ENCODE data around the gene PRSS35.

Gene PRSS35

GRCh38 chr6:83470001-83470400 lies 42.3 kb upstream of the PRSS35 start:
- no peak overlapping the region for H3K27ac ChIP-seq

GRCh38 chr6:83470587-83470986 lies 41.7 kb upstream of the PRSS35 start:
- DNase-seq, result no peak
- intact Hi-C loops (cut with DNase I; ENCODE audit: low total_unique reads), result no loop called here
- Histone ChIP-seq H3K4me3 (no peak overlapping the region), H3K4me1 (no peaks in the 10 kb centered on the region), H3K9me3 (no peaks in the 10 kb centered on the region), H3K27ac (no peak overlapping the region), H3K36me3 (no peaks in the 10 kb centered on the region), H3K27me3 (no peaks in the 10 kb centered on the region)
- no peak for TF ChIP-seq CTCF (IDR thresholded peaks at IDR 0.05)

More at GRCh38 chr6:83470001-83470400, 42.3 kb upstream of the PRSS35 start:
- no peak for TF ChIP-seq CTCF (IDR thresholded peaks at IDR 0.05)
- no peaks in the 10 kb centered on the region for H3K4me1 ChIP-seq
- no peak overlapping the region for H3K4me3 ChIP-seq
- H3K9me3 ChIP-seq, result no peaks in the 10 kb centered on the region
- H3K36me3 ChIP-seq, result no peaks in the 10 kb centered on the region
- no peaks in the 10 kb centered on the region for H3K27me3 ChIP-seq
- DNase-seq, result peak in 1 of 2 donors; percentile 27
- intact Hi-C loops (cut with DNase I; ENCODE audit: low total_unique reads), result no loop called here

GRCh38 chr6:83472767-83473166 lies 39.6 kb upstream of the PRSS35 start:
- H3K27me3 ChIP-seq, result no peaks in the 10 kb centered on the region
- H3K4me3 ChIP-seq, result no peak overlapping the region
- DNase-seq, result no peak
- H3K36me3 ChIP-seq, result no peaks in the 10 kb centered on the region
- no peaks in the 10 kb centered on the region for H3K9me3 ChIP-seq
- TF ChIP-seq CTCF (IDR thresholded peaks at IDR 0.05), result no peak
- intact Hi-C loops (cut with DNase I; ENCODE audit: low total_unique reads), result no loop called here
- H3K4me1 ChIP-seq, result no peaks in the 10 kb centered on the region
- H3K27ac ChIP-seq, result no peak overlapping the region

- intact Hi-C loops (cut with DNase I; ENCODE audit: low total_unique reads), result no loop called here
These were observed 38.0 kb upstream of the PRSS35 start for GRCh38 chr6:83474309-83474708.

GRCh38 chr6:83476971-83477370 lies 35.4 kb upstream of the PRSS35 start:
- Histone ChIP-seq H3K27me3 (no peaks in the 10 kb centered on the region), H3K36me3 (no peaks in the 10 kb centered on the region), H3K4me3 (no peak overlapping the region), H3K9me3 (no peaks in the 10 kb centered on the region), H3K27ac (no peak overlapping the region), H3K4me1 (no peaks in the 10 kb centered on the region)
- TF ChIP-seq CTCF (IDR thresholded peaks at IDR 0.05), result no peak
- no peak for DNase-seq
- intact Hi-C loops (cut with DNase I; ENCODE audit: low total_unique reads), result no loop called here

More at GRCh38 chr6:83474309-83474708, 38.0 kb upstream of the PRSS35 start:
- Histone ChIP-seq H3K9me3 (no peaks in the 10 kb centered on the region), H3K4me1 (no peaks in the 10 kb centered on the region), H3K27ac (no peak overlapping the region), H3K27me3 (no peaks in the 10 kb centered on the region), H3K4me3 (no peak overlapping the region), H3K36me3 (no peaks in the 10 kb centered on the region)
- no peak for DNase-seq
- TF ChIP-seq CTCF (IDR thresholded peaks at IDR 0.05), result no peak

GRCh38 chr6:83479389-83479788 lies 32.9 kb upstream of the PRSS35 start:
- intact Hi-C loops (cut with DNase I; ENCODE audit: low total_unique reads), result no loop called here
- H3K36me3 ChIP-seq, result no peaks in the 10 kb centered on the region
- H3K4me1 ChIP-seq, result no peaks in the 10 kb centered on the region
- H3K9me3 ChIP-seq, result no peaks in the 10 kb centered on the region
- H3K27ac ChIP-seq, result no peak overlapping the region
- no peak overlapping the region for H3K4me3 ChIP-seq
- H3K27me3 ChIP-seq, result no peaks in the 10 kb centered on the region
- TF ChIP-seq CTCF (IDR thresholded peaks at IDR 0.05), result no peak
- no peak for DNase-seq

Measured in tibial artery (tissue), 4 donors.